Testis (tissue), 2 donors: ENCODE measurements around the gene TTC31.
"Not testable (repeated sequence)": the region's sequence is repeated elsewhere in the genome, so short reads cannot be mapped to it uniquely, and the experiment has no call there.

Experiments
- POLR2A ChIP-seq: fragments of 450-650 bp; IDR thresholded peaks from one replicate; pipeline ENCODE4 v1.6.1; 2017; ENCODE audit warnings: antibody characterized with exemption, mild to moderate bottlenecking, moderate library complexity
- TF ChIP-seq, protein P1 (sequence below), 3 experiments: fragments of 450-650 bp in 2 of 3; fragments of 200-600 bp in 1 of 3; sonication (generic) in 1 of 3; IDR thresholded peaks; one replicate each; pipeline ENCODE4 v1.5.1; 2016 to 2019; ENCODE audit warnings: antibody characterized with exemption in 3 of 3, mild to moderate bottlenecking in 2 of 3, moderate library complexity in 1 of 3

DNA sequence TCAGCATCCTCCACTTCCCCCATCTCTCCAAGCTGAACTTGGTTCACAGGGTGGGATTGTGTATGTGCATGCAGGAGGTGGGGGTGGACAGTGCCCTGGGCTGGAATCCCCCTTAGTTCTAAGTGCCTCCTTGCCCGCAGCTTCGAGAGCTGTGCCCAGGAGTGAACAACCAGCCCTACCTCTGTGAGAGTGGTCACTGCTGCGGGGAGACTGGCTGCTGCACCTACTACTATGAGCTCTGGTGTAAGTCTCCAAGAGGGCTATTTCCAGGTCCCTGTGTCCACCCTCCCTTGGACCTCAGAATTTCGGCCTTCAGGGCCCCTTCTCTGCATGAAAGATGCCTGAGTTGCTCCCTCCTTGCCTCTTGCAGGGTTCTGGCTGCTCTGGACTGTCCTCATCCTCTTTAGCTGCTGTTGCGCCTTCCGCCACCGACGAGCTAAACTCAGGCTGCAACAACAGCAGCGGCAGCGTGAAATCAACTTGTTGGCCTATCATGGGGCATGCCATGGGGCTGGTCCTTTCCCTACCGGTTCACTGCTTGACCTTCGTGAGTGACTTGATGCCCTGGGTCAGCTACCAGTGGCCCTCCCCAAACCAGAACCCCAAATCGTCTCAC, 23.3 kb upstream of the TTC31 start:
- TF ChIP-seq, protein P1, sequence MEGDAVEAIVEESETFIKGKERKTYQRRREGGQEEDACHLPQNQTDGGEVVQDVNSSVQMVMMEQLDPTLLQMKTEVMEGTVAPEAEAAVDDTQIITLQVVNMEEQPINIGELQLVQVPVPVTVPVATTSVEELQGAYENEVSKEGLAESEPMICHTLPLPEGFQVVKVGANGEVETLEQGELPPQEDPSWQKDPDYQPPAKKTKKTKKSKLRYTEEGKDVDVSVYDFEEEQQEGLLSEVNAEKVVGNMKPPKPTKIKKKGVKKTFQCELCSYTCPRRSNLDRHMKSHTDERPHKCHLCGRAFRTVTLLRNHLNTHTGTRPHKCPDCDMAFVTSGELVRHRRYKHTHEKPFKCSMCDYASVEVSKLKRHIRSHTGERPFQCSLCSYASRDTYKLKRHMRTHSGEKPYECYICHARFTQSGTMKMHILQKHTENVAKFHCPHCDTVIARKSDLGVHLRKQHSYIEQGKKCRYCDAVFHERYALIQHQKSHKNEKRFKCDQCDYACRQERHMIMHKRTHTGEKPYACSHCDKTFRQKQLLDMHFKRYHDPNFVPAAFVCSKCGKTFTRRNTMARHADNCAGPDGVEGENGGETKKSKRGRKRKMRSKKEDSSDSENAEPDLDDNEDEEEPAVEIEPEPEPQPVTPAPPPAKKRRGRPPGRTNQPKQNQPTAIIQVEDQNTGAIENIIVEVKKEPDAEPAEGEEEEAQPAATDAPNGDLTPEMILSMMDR (IDR thresholded peaks at IDR 0.05) = not testable (repeated sequence)
- TF ChIP-seq POLR2A = not testable (repeated sequence)
